ENCODE measurements around the gene KCNIP4.

Gene KCNIP4

DNA sequence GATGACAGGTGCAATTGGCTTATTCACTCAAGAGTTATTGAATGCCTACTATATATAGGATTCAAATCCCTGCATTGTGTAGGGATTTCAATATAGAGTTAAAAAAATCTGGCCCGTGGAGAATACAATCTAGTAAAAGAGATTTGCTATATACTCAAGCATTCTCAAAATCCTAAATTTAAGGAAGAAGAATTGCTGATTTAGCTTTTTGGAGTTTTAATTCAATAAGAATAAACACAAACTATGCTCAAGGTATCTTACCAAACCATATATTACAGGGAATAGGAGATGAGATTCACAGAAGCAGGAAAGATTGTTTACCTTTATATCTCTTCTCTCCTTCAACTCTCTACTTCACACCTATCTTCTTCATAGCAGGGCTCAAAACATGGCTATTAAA, 771.5 kb downstream of the KCNIP4 start:
- TF ChIP-seq, protein P1, sequence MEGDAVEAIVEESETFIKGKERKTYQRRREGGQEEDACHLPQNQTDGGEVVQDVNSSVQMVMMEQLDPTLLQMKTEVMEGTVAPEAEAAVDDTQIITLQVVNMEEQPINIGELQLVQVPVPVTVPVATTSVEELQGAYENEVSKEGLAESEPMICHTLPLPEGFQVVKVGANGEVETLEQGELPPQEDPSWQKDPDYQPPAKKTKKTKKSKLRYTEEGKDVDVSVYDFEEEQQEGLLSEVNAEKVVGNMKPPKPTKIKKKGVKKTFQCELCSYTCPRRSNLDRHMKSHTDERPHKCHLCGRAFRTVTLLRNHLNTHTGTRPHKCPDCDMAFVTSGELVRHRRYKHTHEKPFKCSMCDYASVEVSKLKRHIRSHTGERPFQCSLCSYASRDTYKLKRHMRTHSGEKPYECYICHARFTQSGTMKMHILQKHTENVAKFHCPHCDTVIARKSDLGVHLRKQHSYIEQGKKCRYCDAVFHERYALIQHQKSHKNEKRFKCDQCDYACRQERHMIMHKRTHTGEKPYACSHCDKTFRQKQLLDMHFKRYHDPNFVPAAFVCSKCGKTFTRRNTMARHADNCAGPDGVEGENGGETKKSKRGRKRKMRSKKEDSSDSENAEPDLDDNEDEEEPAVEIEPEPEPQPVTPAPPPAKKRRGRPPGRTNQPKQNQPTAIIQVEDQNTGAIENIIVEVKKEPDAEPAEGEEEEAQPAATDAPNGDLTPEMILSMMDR (IDR thresholded peaks at IDR 0.05), result no peak

DNA sequence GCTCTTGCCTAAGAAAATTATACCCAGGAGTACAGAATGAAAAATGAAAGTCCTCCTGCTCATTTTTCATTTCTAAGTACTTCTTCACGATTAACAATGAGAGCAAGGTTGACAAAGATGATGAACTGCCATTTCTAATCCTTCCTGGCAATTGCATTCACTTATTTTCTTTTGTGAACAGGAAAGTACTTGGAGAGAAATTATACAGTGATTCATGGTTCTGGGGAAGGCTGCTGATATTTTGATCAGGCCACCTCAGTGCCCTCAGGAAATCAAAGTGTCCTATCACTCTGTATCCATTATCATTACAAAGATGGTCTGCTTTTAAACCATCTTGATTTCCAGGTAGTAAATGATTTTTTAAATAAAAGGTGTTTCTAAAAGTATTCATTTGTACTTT, 780.9 kb downstream of the KCNIP4 start:
- TF ChIP-seq, protein P1 (IDR thresholded peaks at IDR 0.05), result no peak

DNA sequence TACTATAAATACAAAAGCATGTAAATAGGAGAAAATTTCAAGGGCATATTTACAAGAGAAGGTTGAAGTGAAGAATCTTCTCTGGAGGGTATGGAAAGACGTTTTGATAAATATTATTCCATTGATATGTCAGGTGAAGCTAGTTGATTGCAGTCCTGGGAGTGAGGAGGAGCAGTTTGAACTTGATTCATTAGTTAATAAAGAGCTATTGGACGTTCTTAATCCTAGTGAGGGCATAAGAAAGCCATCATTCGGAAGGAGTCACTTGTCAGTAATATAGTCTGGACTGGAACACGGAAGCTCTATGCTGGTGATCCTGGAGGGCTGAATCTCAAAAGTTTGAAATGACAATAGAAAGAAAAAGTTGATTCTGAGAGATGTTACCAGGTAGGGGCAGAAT, 793.2 kb downstream of the KCNIP4 start:
- TF ChIP-seq, protein P1 (IDR thresholded peaks at IDR 0.05), result no peak

DNA sequence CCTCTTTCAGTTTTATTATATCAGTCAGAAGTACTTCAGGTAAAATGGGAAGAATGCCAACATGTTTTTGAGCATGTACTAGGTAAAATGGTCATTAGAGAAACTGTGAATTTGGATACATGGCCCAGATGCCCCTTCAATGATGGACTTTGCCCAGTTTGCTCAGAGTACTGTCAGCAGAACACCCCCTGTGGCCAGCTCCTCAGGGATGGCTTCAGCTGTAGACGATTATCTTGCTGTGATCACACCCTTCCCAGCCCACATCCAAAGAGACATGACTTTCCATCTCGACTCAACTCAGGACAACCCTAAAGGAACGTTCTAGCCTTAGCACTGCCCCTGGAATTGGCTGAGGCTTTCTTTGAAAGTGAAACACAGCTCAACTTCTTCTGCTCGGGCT, 809.2 kb downstream of the KCNIP4 start:
- TF ChIP-seq, protein P1 (IDR thresholded peaks at IDR 0.05), result no peak

DNA sequence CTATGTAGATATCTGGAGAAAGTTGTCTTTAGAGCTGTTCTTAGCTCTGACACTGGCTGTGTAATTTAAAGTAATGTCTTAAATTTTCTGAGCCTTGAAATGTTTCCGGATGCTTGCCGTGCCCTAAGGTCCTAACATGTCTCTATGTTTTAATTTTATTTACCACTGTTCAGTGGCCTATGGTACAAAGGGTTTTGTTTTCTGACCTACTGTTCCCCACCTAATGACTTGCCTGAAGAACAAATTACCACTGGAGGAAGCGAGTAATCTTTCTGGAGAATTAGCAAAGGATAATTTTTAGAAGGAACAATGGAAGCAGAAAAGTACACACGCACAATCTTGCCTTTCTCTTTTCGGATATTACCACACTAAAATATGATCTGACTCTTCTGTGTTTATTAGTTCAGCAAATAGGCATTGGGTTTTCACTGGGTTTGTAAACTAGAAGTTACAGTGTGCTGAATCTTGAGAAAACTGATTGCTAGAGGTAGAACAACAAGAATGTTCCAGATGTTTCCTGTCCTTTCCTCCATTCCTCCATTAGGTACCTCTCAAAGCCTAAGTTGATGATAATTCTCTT, 812.4 kb downstream of the KCNIP4 start:
- TF ChIP-seq, protein P1 (IDR thresholded peaks at IDR 0.05), result no peak

DNA sequence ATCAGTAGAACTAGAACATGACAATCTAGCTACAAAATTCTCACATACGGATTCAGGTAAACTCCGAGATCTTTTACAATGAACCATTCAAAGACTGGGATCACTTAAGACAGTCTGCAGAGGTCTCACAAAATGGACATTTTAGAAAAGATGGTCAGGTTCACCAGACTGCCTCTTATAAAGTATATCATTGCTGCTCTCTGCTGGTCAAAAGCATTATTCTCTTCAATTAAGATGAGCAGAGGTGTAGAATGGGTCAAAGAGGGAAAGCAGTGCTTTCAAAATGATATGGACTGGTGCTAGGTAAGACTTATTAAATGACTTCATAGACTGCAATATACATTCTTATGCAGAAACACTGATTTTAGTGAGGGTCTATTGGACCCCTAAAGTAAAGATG, 813.6 kb downstream of the KCNIP4 start:
- TF ChIP-seq, protein P1 (IDR thresholded peaks at IDR 0.05), result peak; percentile 41; the same call in 1 of the 2 replicates

DNA sequence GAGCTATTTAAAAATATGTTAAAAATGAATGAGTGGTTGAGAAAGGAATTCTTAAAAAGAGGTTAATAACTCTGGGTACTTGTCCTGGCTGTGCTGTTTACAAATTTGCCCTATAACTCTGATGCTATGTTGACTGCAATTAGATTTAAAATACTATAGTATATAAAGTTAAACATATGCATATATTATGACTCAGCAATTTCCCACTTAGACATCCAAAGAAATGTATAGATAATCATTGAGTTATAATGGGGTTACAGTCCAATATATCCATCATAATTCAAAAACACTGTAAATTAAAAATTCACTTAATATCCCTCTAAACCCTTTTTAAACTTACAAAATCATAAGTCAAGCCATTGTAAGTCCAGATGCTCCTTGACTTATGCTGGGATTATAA, 818.0 kb downstream of the KCNIP4 start:
- TF ChIP-seq, protein P1 (IDR thresholded peaks at IDR 0.05), result no peak

DNA sequence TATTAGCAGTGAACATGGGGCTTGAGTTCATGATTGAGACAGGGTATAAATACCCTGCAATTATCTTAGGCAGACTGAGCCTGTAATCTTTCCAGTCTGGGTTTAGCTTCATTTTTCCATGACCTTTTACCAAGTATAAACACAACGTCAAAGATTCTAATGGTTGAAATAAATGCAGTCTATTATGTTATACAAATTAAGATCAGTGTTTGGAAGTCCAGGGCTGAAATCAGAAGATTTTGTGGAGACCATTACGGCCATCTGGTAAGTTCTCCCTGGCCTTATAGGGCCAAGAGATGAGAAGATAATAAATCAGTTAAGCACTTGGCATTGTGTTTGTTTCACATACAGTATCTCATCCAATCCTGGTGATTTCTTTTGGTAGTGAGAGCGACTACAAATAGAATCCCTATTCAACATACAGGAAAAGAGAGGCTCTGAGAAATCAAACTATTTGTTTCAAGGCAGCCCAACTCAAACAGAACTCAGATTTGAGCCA, 822.5 kb downstream of the KCNIP4 start:
- TF ChIP-seq, protein P1 (IDR thresholded peaks at IDR 0.05), result no peak
